ENCODE measurements around the gene USP35.
"Not testable (repeated sequence)": the region's sequence is repeated elsewhere in the genome, so short reads cannot be mapped to it uniquely, and the experiment has no call there.

Gene USP35

GRCh38 chr11:78219493-78220217, 30.9 kb downstream of the USP35 start:
- no peak for TF ChIP-seq CTCF (conservative IDR thresholded peaks at IDR 0.05)

GRCh38 chr11:78220218-78221157, 31.8 kb downstream of the USP35 start:
- H3K27ac ChIP-seq = no peak overlapping the region
- no peak for TF ChIP-seq CTCF (conservative IDR thresholded peaks at IDR 0.05)

More at GRCh38 chr11:78219493-78220217, 30.9 kb downstream of the USP35 start:
- H3K27ac ChIP-seq = no peak overlapping the region

GRCh38 chr11:78221396-78222315, 32.9 kb downstream of the USP35 start:
- no peak for TF ChIP-seq CTCF (conservative IDR thresholded peaks at IDR 0.05)
- H3K27ac ChIP-seq = no peak overlapping the region

GRCh38 chr11:78222726-78223125, 34.0 kb downstream of the USP35 start:
- H3K27ac ChIP-seq = not testable (repeated sequence)

GRCh38 chr11:78223320-78223954, 34.7 kb downstream of the USP35 start:
- no peak for TF ChIP-seq CTCF (conservative IDR thresholded peaks at IDR 0.05)
- no peak overlapping the region for H3K27ac ChIP-seq

- TF ChIP-seq CTCF (conservative IDR thresholded peaks at IDR 0.05) = no peak
- H3K27ac ChIP-seq = no peak overlapping the region
Observed at GRCh38 chr11:78224506-78224905, 35.8 kb downstream of the USP35 start.

- no peak overlapping the region for H3K27ac ChIP-seq
- no peak for TF ChIP-seq CTCF (conservative IDR thresholded peaks at IDR 0.05)
Observed at GRCh38 chr11:78224906-78225420, 36.2 kb downstream of the USP35 start.

Measured in VCaP (cell line).